ENCODE measurements around the gene THBS2.
"Not testable (repeated sequence)": the region's sequence is repeated elsewhere in the genome, so short reads cannot be mapped to it uniquely, and the experiment has no call there.

Gene THBS2

GRCh38 chr6:169271158-169271876 is 17.7 kb upstream of the THBS2 start:
- DNase-seq: no peak

DNA sequence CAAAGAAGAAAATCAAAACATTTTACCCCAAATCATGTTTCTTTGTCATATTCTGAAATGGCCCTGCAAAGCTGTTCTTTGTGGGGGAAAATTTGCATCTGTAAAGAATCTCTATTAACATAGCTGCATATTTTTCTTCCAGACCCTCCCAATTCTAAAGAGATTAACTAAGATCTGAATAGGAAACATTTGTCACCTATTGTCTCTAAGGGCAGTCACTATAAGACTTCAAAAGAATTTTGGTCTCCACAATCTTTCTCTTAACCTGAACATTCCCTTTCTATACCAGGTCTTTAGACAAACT is 16.4 kb upstream of the THBS2 start:
- not testable (repeated sequence) for DNase-seq

DNA sequence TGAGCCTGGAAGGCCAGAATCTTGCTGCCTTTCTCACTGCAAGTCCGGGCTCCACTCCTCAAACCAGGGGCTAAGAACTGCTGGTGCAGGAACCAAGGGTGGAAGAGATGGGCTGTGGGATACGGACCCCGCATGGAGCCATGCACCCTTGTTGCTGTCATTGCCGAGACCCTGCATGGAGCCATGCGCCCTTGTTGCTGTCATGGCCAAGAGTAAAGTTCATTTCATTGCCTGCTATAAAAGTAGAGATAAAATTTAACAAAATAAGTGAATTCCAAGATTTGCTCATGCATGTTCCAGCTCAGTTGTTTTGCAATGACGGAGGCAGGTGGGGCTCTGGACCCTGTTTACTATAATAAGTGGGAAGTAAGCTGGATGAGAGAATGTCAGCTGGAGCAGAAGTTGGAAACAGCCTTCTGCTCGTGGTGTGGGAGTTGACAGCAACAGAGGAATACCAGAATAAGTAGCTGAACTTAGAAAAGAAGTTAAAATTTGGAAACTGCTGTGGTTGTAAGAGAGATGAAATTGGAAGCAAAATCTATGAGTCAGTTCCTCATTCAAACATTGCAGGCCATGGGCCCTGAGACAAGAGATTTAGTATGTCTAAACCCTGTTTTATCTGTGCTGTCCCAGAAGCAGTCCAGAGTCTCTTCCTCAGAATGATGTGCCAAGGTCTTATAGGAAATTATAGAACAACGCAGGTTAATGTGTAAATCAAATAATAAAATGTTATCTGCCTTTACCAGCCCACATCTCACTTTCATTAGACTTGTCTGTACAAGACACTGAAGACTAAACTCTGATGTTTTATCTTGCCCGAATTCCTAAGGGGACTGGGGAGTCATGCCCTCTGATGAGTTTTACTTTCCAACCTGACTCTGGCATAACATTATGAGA is 15.8 kb upstream of the THBS2 start:
- no peak for DNase-seq

GRCh38 chr6:169268276-169268675 is 14.6 kb upstream of the THBS2 start:
- no peak for DNase-seq

- no peak for DNase-seq
Measured at GRCh38 chr6:169266746-169267591, 13.3 kb upstream of the THBS2 start.

DNA sequence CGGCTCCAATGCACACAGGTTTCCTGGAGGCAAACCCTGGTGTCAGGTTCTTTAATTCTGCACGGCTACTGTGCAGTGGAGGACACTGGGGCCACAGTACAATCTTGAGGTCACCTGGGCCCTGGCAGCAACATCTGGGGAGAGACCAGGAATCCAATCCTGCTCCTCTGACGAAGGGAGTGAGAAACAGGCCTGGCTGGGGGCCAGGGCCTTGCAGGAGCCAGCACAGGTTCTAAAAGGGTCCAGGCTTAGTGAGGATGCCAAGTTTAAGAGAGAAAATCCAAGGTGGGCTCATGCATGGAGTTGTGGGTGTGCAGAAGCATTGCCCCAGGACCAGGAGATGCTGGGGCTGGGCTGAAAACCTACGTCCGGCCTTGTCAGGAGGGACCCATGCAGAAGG is 12.6 kb upstream of the THBS2 start:
- no peak for DNase-seq

DNA sequence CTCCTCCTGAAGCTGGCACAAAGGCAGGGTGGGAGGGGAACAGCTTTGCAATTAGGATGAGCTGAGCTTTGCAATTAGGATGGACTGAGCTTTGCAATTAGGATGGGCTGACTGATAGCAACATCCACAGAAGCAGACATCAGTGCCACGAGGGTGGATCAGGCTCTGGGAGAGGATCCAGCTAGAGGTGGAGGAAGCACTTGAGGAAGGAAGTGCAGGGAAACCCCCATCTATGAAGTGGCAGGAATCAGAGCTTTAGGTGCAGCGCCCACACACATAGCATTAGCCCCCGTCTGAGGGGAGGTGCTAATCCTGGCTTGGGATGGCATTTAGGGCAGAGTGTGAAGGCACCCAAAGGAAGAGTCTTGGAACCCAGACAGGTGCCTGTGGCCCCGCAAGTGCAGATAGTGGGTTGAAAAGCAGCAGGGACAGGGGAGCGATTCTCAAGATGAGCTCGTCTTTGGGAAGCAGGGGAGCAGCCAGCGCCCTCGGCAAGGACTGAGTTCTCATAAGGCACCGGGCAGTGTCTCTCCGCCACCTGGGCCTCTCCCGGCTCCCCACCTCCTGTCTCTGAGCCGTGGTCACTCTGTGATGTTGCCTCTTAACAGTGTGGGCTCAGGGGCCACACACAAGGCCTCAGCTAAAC is 12.0 kb upstream of the THBS2 start:
- no peak for DNase-seq

GRCh38 chr6:169263836-169264608 is 10.4 kb upstream of the THBS2 start:
- DNase-seq: no peak

- DNase-seq: no peak
Measured at GRCh38 chr6:169263374-169263773, 9.7 kb upstream of the THBS2 start.

DNA sequence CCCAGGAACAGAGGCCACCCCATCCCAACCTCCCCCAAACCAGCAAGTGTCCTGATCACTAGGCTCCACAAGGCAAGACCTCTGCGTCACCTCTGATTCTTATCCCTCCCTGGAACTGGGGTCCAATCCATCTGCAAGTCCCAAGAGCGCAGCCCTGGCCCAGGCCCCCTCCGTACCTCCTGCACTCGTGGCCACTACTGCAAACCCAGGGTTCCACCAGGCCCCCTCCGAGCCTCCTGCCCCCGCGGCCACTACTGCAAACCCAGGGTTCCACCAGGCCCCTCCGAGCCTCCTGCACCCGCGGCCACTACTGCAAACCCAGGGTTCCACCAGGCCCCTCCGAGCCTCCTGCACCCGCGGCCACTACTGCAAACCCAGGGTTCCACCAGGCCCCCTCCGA is 9.0 kb upstream of the THBS2 start:
- DNase-seq: not testable (repeated sequence)

- no peak for DNase-seq
Measured at GRCh38 chr6:169256518-169256917, 2.9 kb upstream of the THBS2 start.

DNA sequence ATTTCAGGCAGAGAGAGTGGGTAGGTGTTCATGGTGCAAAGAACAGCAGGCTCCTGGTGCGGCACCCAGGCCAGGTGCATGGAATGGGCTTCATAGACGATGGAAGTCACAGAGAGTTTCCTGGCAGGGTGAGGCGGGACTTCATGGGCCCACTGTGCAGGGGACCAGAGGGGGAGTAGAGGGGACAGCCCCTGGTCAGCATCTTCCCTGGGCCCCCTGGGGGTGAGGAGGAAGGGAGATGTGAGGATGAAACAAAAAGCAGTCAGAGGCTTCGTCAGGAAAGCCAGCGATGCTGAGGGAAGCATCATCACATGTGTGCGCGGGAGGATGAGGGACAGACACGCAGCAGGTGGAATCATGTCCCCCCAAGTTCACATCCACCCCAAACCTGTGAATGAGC is 2.4 kb upstream of the THBS2 start:
- DNase-seq: no peak

GRCh38 chr6:169255643-169256042 is 2.0 kb upstream of the THBS2 start:
- DNase-seq: no peak

GRCh38 chr6:169254456-169255316 is 1.0 kb upstream of the THBS2 start:
- no peak for DNase-seq

- DNase-seq: no peak
Measured at GRCh38 chr6:169252505-169253189, 999 bp downstream of the THBS2 start.

- DNase-seq: no peak
Measured at GRCh38 chr6:169251822-169252504, 1.7 kb downstream of the THBS2 start.

DNA sequence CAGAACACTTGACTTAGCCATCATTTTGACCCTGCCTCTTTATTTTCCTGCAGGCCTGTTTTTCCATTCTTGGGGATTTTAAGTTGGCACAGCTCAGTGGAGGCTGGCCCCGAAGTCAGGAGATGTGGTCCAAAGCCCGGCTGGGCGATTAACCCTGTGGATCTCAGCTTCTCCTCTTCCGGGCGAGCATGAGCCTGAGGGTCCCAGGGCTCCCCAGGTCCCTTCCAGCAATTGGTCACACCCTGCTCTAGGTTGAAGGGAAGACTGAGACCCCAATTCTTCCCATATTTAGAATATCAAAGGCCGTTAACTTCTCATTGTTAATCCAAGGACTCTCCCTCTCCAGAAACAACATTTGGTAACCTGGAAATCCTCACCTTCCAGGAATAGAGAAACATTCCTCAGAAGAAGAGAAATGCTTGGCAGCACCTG is 2.3 kb downstream of the THBS2 start:
- no peak for DNase-seq

GRCh38 chr6:169250660-169251059 is 3.0 kb downstream of the THBS2 start:
- DNase-seq: no peak

GRCh38 chr6:169249057-169249456 is 4.6 kb downstream of the THBS2 start:
- DNase-seq: no peak

- DNase-seq: no peak
Measured at GRCh38 chr6:169248521-169248971, 5.1 kb downstream of the THBS2 start.
